GM18870 (cell line): Measurements from ENCODE around the gene XYLT1.
"Not testable (repeated sequence)": the region's sequence is repeated elsewhere in the genome, so short reads cannot be mapped to it uniquely, and the experiment has no call there.

Experiments used
- ATAC-seq: cut with Tn5 transposase; IDR thresholded peaks from one replicate; pipeline ENCODE4 v1.9.1; 2021; ENCODE audit warnings: moderate library complexity; ENCODE audit not compliant: unreplicated experiment

Gene XYLT1

DNA sequence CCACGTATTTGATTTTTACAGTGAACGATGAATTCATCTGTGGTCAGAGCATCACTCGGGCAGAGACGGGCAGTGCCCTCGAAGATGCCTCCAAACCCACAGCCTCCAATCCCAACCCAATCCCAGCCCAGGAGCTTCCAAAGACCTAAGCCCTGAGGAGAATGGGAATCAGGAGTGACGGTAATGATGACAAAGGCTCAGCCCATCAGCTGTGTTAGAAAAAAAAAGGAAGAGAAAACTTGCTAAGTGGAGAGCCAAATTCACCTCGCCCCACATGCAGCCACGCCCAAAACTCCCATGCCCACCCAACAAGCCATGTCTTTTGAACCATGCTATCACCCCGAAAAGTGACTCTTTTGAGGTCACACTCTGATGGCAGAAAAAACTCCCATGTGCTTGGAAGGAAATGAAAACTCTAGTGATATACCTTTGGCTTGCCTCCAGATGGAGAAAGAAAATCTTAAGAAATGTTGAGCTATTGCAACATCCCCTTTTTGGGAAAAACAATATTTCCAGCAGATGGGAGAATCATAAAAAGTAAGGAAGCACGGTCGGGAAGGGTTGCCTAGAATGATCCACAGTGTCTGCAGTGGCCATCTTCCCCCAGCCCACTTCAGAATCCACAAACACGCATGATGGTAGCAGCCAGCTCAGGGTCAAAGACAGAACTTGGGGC lies 37.7 kb downstream of the XYLT1 start:
- no peak for ATAC-seq

DNA sequence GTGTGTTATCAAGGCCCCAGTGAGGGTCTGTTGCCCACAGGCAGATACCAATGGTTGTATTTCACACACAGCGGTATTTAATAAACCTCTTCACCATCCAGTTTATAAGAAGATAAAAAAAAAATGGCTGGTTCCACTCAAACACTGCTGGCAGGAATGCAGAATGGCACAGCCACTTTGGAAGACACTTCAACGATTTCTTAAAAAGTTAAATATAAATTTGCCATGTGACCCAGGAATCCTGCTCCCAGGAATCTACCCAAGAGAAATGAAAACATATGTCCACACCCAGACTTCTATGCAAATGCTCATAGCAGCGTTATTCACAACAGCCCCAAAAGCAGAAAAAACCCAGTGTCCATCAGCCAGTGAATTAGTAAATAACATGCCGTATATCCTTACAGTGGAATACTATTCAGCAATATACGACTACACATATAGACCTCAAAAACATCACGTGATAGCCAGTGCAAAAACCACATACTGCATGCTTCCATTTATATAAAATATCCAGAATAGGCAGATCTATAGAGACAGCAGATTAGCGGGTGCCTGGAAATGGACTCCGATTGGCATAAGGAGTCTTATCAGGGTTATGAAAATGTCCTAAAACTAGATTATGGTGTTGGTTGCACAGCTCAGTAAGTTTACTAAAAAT lies 38.7 kb downstream of the XYLT1 start:
- ATAC-seq: no peak

DNA sequence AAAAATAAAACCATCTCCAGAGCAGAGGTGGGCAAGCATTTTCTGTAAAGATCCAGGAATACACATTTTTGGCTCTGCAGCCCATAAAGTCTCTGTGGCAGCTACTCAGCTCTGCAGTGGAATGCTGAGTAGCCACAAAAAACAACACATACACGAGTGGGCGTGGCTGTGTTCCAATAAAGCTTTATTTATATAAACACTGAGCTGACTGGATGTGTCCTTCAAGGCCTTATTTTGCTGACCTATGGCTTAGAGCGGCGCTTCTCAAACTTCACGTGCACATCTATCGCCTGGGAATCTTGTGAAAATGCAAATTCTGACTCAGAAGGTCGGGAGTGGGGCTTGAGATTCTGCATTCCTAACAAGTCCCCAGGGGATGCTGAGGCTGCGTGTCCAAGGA lies 39.7 kb downstream of the XYLT1 start:
- no peak for ATAC-seq

DNA sequence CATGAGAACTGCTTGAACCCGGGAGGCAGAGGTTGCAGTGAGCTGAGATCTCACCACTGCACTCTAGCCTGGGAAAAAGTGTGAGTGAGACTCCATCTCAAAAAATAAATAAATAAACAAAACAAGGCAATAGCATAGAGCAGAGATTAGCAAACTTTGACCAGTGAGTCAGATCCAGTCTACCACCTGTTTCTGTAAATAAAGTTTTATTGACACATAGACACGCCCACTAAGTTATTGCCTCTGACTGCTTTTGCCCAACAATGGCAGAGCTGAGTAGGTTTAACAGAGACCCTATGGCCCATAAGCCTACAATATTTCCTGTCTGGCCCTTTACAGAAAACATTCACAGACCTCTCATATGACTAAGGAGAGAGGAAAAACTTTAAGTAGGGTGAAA lies 44.3 kb downstream of the XYLT1 start:
- ATAC-seq: no peak

DNA sequence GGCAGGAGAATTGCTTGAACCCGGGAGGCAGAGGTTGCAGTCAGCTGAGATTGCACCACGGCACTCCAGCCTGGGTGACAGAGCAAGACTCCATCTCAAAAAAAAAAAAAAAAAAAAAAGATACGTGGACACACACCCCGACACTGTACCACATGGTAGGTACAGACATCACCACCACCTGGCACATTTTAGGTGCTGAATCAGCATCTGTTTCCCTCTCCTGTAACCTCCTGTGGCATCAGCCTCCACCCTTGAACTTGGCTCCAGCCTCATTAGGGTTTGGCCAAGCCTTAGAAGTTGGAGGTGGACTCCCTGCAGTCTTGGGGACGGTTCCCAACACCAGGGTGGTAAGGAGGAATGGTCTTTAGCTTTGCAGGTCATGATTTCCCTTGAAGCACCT lies 46.0 kb downstream of the XYLT1 start:
- no peak for ATAC-seq

DNA sequence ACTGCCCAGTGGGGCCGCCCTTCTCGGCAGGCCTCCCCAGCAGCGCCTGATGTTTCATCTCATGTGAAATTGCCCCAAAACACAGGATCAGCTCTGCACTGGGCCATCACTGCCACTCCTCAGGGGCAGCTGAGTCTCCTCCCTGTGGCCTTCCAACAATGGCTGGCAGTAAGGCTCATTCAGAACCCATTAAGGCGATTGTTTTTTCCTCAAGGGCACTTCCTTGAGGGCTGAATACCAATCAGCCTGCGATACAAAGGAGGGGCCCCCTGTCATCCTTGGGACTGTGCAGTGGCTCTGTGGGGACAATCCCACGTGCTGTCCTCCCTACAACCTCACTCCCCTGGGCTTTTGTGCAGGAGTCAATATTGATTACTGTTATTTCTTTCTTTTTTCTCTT lies 47.5 kb downstream of the XYLT1 start:
- ATAC-seq: no peak

DNA sequence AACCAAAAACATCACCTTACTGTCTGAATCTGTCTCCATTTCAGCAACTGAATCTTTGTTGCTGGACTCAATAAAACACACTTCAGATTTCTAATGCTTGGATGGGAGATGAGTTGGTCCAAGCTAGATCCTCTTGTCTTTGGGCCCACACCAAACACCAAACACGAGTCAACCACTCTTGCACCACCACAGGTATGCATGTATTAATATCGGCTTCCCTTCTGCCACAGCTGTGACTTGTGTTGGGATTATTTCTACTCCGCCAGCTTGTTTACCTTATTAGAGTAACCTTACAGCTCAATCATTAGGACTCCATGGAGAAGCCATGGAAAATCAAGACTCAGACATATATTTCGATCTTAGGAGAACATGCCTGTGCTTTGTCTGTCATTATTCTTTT lies 49.9 kb downstream of the XYLT1 start:
- ATAC-seq: no peak

DNA sequence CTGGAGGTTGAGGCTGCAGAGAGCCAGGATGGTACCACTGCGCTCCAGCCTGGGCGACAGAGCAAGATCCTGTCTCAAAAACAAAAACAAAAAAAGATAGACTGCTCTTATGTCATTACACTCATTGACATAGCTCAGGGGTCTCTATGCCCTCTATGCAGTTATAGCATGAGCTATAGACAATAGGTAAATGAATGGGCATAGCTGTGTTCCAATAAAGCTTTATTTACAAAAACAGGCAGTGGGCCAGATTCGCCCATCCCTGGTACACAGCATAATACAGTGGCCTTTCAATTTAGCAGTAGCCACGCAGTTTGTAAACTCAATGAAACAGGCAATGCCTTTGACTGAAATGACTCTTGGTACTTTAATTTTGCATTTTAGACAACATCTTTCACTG lies 51.5 kb downstream of the XYLT1 start:
- ATAC-seq: no peak

DNA sequence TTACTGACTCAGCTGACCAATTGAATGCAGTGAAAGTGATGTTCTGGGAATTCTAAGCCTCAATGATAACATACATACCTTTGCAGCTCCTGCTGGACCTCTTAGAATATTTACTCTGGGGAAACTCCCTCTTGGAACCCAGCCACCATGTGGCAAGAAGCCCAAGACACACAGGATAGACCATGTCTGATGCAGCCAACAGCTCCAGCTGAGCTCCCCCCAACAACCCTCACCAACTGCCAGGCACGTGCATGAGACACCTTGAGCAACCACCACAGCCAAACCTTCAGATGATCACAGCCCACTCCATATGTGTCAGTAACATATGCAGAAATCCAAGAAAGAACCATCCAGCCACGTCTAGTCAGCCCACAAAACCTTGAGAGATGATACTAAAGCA lies 53.0 kb downstream of the XYLT1 start:
- no peak for ATAC-seq

DNA sequence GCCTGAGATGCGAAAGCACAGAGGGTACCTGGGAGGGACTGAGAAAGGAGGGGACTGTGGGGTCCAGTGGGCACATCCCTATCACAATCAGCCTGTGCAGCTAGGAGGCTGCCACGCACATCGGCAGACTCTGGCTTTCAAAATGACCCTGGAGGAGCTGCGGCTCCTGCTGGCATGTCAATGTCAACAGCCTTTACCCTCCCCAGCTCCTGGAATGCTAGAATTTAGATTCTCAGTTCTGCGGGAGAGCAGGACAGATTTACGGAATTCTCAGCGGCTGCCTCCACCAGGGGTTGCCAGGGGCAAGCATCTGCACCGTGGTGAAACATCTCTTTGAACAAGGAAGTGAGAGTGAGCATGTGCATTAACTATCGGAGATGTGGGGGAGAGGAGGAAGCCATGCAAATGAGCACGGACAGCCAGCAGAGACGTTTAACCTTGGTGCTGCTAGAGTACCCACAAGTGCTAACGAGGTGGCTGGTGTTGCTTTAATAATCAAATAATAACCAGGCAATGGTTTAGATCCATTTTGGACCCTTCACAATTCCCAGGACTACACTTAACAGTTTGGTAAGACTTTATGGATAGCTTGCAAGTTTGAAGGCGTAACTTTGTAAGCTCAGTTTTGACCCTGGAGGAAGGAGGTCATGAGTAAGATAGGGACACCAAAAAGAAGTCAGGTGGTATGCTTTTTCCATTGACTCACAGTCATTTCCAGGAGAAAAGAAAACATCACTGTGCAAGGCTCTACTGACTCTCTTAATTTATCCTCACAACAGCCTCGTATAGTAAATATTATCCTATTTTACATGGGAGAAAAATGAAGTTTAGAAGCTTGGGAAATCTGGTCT lies 54.1 kb downstream of the XYLT1 start:
- ATAC-seq: peak; percentile 96

DNA sequence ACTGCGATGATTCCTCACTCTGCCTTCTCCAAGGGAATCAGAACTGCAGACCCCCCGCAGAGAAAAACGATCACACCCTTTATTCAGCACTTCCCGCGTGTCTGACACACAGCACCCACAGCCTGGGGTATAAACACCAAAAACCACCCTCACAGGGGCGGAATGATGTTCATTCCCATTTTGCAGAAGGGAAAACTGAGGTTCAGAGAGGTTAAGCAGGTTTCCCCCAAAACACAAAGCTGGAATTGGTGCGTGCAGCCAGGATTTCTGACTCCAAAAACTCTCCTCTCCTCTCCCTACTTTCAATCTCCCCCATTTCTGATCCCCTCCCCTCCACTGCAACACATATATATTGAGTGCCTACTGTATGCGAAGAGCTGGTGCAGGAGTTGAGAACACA lies 55.8 kb downstream of the XYLT1 start:
- no peak for ATAC-seq

DNA sequence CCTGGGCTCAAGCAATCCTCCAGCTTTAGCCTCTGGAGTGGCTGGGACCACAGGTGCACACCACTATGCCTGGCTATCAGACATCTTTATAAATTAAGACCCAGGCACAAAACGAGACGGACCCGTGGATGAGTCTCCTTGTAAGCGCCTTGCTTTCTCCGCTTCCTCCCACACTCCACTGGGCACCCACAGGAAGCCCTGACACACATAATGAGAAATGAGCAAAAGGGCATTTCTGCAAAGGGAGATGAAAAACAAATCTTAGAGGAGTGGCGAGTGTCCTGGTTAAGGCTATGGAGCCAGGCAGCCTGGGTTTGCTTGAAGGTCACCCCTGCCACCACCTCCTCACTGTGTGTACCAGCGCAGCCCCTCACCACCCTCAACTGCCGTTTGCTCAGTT lies 56.3 kb downstream of the XYLT1 start:
- ATAC-seq: no peak

DNA sequence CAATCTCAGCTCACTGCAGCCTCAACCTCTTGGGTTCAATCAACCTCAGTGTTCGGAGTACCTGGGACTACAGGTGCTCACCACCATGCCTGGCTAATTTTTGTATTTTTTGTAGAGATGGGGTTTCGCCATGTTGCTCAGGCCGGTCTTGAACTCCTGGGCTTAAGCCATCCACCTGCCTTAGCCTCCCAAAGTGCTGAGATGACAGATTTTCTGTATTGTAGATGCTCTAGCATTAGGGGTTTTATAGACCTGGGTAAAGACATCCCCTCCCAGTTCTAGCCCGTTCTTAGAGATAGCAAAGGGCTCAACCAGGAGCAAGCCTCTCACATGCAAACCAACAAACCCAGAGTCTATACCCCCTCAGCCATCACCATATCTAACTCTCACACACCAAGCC lies 57.3 kb downstream of the XYLT1 start:
- ATAC-seq: no peak

DNA sequence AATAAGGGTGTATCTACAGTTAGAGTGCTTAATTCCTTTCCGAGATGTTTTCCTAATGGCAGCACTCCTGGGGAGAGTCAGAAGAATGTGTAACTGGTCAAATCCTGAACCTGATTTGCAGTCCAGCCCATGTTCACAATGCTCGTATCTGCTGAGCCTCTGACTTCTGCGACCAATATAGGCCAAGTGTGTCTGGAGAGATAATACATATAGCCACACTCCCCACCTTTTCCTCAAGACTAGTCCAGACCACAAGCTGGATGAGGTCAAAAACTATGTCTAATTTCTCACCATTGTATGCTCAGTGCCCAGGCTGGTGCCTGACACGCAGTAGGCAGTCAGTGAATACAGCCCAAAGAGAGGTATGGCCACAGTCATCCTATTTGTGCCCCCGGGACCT lies 58.0 kb downstream of the XYLT1 start:
- no peak for ATAC-seq

DNA sequence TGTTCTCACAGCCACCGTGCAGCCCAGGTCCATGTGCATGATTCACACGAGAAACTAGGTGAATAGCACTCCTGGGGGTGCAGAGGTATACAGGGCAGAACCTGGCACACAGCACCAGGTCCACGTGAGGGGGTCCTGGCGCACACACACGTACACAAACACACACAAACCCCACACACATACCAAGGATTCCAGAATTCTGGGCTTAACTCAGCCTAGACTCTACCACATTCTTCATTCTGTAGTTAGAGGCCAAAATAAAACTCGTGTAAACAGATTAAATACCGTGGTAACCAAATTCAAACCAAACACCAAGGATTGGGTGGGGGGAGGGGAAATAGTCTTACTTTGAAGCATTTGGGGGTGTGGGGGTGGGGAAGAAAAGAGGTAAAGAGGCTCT lies 58.5 kb downstream of the XYLT1 start:
- no peak for ATAC-seq

DNA sequence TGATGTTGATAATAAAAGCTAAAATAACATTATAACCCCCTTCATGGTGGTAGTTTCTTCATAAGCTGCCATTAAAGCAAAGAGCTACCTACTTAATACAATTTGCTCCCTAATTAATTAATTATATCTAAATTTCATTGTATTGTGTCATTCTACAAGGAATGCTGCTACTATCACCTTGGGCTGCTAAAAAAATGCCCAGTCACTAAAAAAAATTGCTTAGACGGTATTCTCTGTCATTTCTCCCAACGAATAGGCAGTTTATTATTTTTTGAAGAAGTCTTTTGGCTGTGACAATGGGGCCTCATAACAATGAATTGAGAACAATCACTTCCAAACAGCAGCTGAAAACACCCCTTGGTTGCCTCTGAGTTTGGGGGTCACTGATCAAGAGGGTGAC lies 59.5 kb downstream of the XYLT1 start:
- no peak for ATAC-seq

DNA sequence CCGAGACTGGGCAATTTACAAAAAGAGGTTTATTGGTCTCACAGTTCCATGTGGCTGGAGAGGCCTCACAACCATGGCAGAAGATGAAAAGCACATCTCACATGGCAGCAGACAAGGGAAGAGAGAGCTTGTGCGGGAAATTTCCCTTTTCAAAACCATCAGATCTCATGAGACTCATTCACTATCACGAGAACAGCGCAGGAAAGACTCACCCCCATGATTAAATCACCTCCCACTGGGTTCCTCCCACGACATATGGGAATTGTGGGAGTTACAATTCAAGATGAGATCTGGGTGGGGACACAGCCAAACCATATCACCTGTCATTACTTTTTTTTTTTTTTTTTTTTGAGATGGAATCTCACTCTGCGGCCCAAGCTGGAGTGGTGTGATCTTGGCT lies 60.4 kb downstream of the XYLT1 start:
- ATAC-seq: not testable (repeated sequence)

DNA sequence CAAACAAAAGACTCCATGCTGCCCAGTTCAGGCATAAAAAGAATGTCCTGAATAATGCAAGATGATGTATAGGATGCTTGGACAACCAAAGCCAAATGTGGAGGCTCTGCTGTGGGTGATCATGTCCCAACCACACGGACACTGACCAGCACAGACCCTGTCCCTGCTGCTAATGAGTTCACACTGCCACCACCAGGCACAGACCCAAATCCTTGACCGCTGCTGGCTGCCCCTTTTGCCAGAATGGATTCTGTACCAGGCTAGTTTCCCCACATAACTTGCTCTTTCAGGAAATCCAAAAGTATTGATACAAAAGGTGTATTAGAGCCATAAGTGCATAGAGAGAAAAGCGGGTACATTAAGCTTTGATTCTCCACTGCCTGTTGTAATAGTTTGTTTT lies 60.9 kb downstream of the XYLT1 start:
- ATAC-seq: no peak

DNA sequence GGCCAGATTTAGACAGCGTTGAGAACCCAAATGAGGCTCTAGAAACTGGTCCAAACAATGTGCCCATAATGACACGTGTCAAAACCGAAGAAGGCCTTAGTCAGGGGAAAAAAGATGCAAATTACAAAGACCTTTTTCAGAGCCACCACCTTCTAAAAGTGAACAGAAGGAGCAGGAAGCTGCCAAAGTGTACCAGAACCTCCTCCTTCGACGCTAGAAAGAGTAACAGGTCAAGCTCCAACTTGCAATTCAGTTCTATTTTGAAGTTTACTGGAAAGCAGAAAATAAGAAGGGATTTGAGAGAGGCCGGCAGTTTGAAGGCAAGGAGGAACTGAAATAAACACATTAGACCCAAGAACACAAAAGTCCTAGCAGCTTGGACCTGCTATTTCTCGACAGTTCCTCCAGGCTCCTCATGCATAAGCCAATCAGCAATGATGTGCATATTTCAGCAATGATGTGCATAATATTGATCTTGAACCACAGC lies 61.8 kb downstream of the XYLT1 start:
- ATAC-seq: peak; percentile 48

DNA sequence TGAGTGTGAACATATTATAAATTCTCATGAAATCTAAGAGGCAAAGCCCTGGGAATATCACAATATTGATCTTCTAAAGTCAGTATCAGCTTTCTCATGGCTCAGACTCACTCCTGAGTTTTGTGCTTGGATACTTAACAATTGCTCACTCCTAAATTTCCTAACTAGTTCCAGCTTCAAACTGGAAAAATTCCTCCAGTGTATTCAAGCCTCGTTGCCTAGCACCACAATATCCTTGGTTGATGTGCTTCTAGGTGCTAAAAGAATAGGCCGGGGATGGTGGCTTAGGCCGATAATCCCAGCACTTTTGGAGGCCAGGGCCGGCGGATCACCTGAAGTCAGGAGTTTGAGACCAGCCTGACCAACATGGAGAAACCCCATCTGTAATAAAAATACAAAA lies 62.5 kb downstream of the XYLT1 start:
- no peak for ATAC-seq

DNA sequence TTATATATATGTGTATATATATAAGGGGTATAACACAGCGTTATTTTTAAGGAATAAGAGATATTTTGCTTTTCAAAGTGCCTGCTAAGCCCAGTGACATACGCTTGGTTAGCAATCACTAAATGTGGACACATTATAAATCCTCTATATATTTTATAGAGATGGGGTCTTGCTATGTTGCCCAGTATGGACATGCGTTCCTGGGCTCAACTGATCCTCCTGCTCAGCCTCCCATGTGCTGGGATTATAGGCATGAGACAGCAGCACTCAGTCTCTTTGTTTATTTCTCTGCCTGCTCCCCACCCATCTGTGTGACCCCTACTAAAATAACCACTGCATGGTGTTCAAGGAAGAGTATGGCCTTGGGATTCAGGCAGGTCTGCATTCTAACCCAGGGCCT lies 63.4 kb downstream of the XYLT1 start:
- ATAC-seq: no peak
